Dendritic cell treated with granulocyte-macrophage colony-stimulating factor and Interleukin-4, amounts not matched to agents 40 ng/mL and 50 ng/mL, for 4 days (primary cell): ENCODE measurements around the gene TNS3.
A peak's percentile ranks its signal among the peaks of the same experiment; 100 is the strongest.

ENCODE experiments used
- H3K27ac Mint-ChIP-seq: one replicate; pipeline ENCODE4 v1.8.0; 2022; ENCODE audit warnings: mild to moderate bottlenecking, mixed read lengths
- H3K27me3 Mint-ChIP-seq: one replicate; pipeline ENCODE4 v1.8.0; 2022; ENCODE audit warnings: mild to moderate bottlenecking, mixed read lengths
- H3K36me3 Mint-ChIP-seq: one replicate; pipeline ENCODE4 v1.8.0; 2022; ENCODE audit warnings: low read depth, mixed read lengths
- H3K4me1 Mint-ChIP-seq: one replicate; pipeline ENCODE4 v1.8.0; 2022; ENCODE audit warnings: low read depth, mixed read lengths
- H3K4me3 Mint-ChIP-seq: one replicate; pipeline ENCODE4 v1.8.0; 2022; ENCODE audit warnings: mild to moderate bottlenecking, moderate library complexity, mixed read lengths
- H3K9me3 Mint-ChIP-seq: one replicate; pipeline ENCODE4 v1.8.0; 2022; ENCODE audit warnings: mixed read lengths
- intact Hi-C: fragments of 100-400 bp; cut with micrococcal nuclease; formaldehyde crosslinking; loops from one replicate; pipeline ENCODE4 v1.15.0; 2022

TNS3 gene

GRCh38 chr7:47492716-47493325 lies 89.1 kb downstream of the TNS3 start:
- Mint-ChIP-seq H3K36me3 (peaks cover 25% of the 10 kb centered on the region), H3K9me3 (no peaks in the 10 kb centered on the region), H3K4me3 (no peak overlapping the region), H3K27me3 (no peaks in the 10 kb centered on the region), H3K27ac (peak overlapping the region; percentile 93), H3K4me1 (peaks cover 68% of the 10 kb centered on the region)
- intact Hi-C loops = no loop called here

GRCh38 chr7:47490501-47491265 lies 91.2 kb downstream of the TNS3 start:
- H3K27me3 Mint-ChIP-seq = no peaks in the 10 kb centered on the region
- no peak overlapping the region for H3K27ac Mint-ChIP-seq
- no peak overlapping the region for H3K4me3 Mint-ChIP-seq
- intact Hi-C loops = no loop called here
- peaks cover 64% of the 10 kb centered on the region for H3K4me1 Mint-ChIP-seq
- peaks cover 21% of the 10 kb centered on the region for H3K36me3 Mint-ChIP-seq
- H3K9me3 Mint-ChIP-seq = no peaks in the 10 kb centered on the region

GRCh38 chr7:47489624-47490023 lies 92.3 kb downstream of the TNS3 start:
- Mint-ChIP-seq H3K36me3 (peaks cover 21% of the 10 kb centered on the region), H3K27me3 (no peaks in the 10 kb centered on the region)
- intact Hi-C loops = no loop called here

GRCh38 chr7:47488969-47489342 lies 93.0 kb downstream of the TNS3 start:
- H3K4me3 Mint-ChIP-seq = no peak overlapping the region
- H3K27ac Mint-ChIP-seq = no peak overlapping the region
- H3K36me3 Mint-ChIP-seq = peaks cover 21% of the 10 kb centered on the region
- H3K9me3 Mint-ChIP-seq = no peaks in the 10 kb centered on the region
- peaks cover 61% of the 10 kb centered on the region for H3K4me1 Mint-ChIP-seq
- H3K27me3 Mint-ChIP-seq = no peaks in the 10 kb centered on the region
- intact Hi-C loops = no loop called here

More at GRCh38 chr7:47489624-47490023, 92.3 kb downstream of the TNS3 start:
- Mint-ChIP-seq H3K9me3 (no peaks in the 10 kb centered on the region), H3K27ac (no peak overlapping the region), H3K4me1 (peaks cover 64% of the 10 kb centered on the region), H3K4me3 (no peak overlapping the region)

GRCh38 chr7:47488201-47488968 lies 93.5 kb downstream of the TNS3 start:
- intact Hi-C loops = no loop called here
- H3K9me3 Mint-ChIP-seq = no peaks in the 10 kb centered on the region
- no peak overlapping the region for H3K27ac Mint-ChIP-seq
- peaks cover 21% of the 10 kb centered on the region for H3K36me3 Mint-ChIP-seq
- H3K4me3 Mint-ChIP-seq = no peak overlapping the region
- peaks cover 64% of the 10 kb centered on the region for H3K4me1 Mint-ChIP-seq
- H3K27me3 Mint-ChIP-seq = no peaks in the 10 kb centered on the region

GRCh38 chr7:47485640-47486435 lies 96.1 kb downstream of the TNS3 start:
- Mint-ChIP-seq H3K27me3 (no peaks in the 10 kb centered on the region), H3K27ac (peak overlapping the region; percentile 1), H3K4me3 (no peak overlapping the region), H3K36me3 (peaks cover 14% of the 10 kb centered on the region), H3K4me1 (peaks cover 70% of the 10 kb centered on the region), H3K9me3 (no peaks in the 10 kb centered on the region)
- intact Hi-C loops = no loop called here

GRCh38 chr7:47484923-47485639 lies 96.8 kb downstream of the TNS3 start:
- Mint-ChIP-seq H3K9me3 (no peaks in the 10 kb centered on the region), H3K36me3 (peaks cover 17% of the 10 kb centered on the region), H3K27me3 (no peaks in the 10 kb centered on the region), H3K4me3 (no peak overlapping the region), H3K4me1 (peaks cover 77% of the 10 kb centered on the region), H3K27ac (peak overlapping the region; percentile 1)
- intact Hi-C loops = no loop called here

GRCh38 chr7:47484457-47484856 lies 97.5 kb downstream of the TNS3 start:
- peak overlapping the region; percentile 1 for H3K27ac Mint-ChIP-seq
- intact Hi-C loops = no loop called here
- no peaks in the 10 kb centered on the region for H3K9me3 Mint-ChIP-seq

GRCh38 chr7:47483604-47484273 lies 98.2 kb downstream of the TNS3 start:
- Mint-ChIP-seq H3K36me3 (peaks cover 24% of the 10 kb centered on the region), H3K27me3 (no peaks in the 10 kb centered on the region), H3K9me3 (no peaks in the 10 kb centered on the region), H3K4me1 (peaks cover 80% of the 10 kb centered on the region), H3K4me3 (no peak overlapping the region), H3K27ac (no peak overlapping the region)
- intact Hi-C loops = no loop called here

More at GRCh38 chr7:47484457-47484856, 97.5 kb downstream of the TNS3 start:
- Mint-ChIP-seq H3K4me1 (peaks cover 83% of the 10 kb centered on the region), H3K27me3 (no peaks in the 10 kb centered on the region), H3K4me3 (no peak overlapping the region), H3K36me3 (peaks cover 23% of the 10 kb centered on the region)

- peak overlapping the region; percentile 86 for H3K27ac Mint-ChIP-seq
- peaks cover 27% of the 10 kb centered on the region for H3K36me3 Mint-ChIP-seq
- intact Hi-C loops = loop anchor here (1.0 kb wide), 1 partner anchor 187 kb away; no protein-coding TSS in a partner anchor
- no peaks in the 10 kb centered on the region for H3K27me3 Mint-ChIP-seq
- H3K4me1 Mint-ChIP-seq = peaks cover 87% of the 10 kb centered on the region
- peak overlapping the region; percentile 41 for H3K4me3 Mint-ChIP-seq
- no peaks in the 10 kb centered on the region for H3K9me3 Mint-ChIP-seq
These were observed 99.7 kb downstream of the TNS3 start for GRCh38 chr7:47482013-47482875.

- no peaks in the 10 kb centered on the region for H3K9me3 Mint-ChIP-seq
- peak overlapping the region; percentile 70 for H3K4me3 Mint-ChIP-seq
- no peaks in the 10 kb centered on the region for H3K27me3 Mint-ChIP-seq
- intact Hi-C loops = loop anchor here (1.0 to 2.0 kb wide), 2 partner anchors 15 to 188 kb away; no protein-coding TSS in a partner anchor
- H3K4me1 Mint-ChIP-seq = peaks cover 92% of the 10 kb centered on the region
- peak overlapping the region; percentile 86 for H3K27ac Mint-ChIP-seq
- peaks cover 33% of the 10 kb centered on the region for H3K36me3 Mint-ChIP-seq
These were observed 100.3 kb downstream of the TNS3 start for GRCh38 chr7:47481541-47482012.
